IPS-NIHi11 (cell line): ENCODE measurements around the gene SAMM50.

Source experiments
- DNase-seq: peaks from one replicate; pipeline ENCODE4 v3.0.0; 2012; ENCODE audit warnings: mixed read lengths, low spot score

The SAMM50 gene

GRCh38 chr22:43976861-43977795 is 21.9 kb downstream of the SAMM50 start:
- no peak for DNase-seq

DNA sequence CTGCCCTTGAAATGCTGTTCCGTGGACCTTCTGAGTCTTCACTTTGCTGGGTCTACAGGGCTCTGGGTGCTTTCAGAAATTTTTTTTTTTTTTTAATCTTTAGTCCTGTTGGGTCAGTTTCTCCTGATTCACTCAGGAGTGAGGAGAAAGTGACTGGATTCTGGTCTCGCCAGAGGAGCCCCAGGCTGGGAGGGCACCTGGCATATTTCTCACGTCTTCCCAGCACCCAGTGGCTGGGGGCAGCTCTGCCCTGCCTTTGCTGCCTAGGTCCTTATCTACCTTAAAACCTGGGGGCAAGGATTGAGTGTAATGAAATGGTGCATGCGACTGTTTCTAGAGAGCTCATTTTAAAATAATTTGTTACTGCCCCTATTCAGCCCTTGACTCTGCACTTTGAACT is 23.3 kb downstream of the SAMM50 start:
- no peak for DNase-seq

DNA sequence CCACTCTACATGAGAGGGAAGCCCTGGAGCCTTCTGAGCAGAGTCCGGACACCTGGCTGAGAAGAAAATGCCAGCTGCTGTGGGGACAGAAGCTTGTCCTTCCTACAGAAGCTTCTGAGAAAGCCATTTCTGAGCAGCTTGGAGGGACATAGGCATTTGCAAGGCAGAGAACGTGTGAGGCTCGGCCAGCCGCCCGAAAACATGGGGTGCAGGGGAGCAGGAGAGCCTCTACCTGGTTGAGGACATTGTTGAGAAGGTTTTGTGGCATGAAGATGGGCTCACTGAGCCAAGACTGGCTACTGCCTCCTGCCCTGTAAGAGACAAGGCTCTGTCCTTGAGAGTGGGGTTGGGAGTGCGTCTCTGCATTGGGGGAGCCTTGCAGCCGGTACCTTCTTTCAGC is 25.3 kb downstream of the SAMM50 start:
- DNase-seq = no peak

DNA sequence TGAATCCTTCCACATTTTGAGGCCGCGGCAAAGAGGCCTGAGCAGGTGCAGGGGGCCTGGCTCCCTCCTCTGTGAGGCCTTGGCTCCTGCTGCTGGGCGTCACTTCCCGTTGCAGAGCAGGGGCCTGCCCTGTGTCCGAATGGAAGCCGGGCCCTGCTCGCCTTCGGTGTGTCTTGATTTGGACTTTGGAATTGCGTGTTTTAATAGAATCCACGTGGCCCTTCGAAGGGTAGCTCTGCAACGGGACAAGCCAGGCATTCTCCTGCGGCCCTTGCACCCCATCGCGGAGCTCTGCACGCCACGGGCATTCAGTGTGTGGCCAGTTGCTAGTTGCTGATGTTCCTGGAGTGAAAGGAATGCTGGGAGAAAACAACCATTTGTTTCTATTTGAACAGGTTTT is 25.8 kb downstream of the SAMM50 start:
- DNase-seq = no peak

DNA sequence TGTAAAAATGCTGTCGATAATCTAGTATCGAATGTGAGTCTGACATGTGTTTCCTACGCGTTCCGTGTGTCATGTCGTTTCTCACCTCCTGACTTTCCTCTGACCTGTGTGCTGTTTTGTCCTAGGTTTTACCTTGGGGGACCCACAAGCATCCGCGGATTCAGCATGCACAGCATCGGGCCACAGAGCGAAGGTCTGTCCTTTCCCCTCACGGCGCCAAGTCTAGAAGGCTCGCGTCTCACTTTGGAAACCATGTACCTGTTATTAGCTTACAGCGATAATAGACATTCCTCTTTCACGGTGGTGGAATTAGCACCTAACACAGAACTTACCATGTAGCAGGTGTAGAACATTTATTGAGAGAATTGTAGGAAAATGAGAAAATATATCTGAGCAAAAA is 28.6 kb downstream of the SAMM50 start:
- DNase-seq = no peak

GRCh38 chr22:43985532-43985931 is 30.3 kb downstream of the SAMM50 start:
- DNase-seq = no peak

- DNase-seq = no peak
These were observed 33.0 kb downstream of the SAMM50 start for GRCh38 chr22:43988116-43988820.

DNA sequence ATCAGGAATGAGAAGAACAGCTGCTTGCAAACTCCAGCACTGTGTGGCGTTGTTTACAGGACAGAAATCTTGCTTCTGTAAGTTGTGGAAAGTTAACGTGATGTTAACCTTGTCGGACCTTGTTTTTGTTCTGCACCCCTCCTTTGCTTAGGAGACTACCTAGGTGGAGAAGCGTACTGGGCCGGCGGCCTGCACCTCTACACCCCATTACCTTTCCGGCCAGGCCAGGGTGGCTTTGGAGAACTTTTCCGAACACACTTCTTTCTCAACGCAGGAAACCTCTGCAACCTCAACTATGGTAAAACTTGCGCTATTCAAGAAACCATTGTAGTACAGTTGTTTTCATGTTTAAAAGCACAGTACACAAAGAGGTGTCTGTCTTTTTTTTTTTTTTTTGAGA is 33.7 kb downstream of the SAMM50 start:
- DNase-seq = no peak

GRCh38 chr22:43990044-43990443 is 34.8 kb downstream of the SAMM50 start:
- DNase-seq = no peak

DNA sequence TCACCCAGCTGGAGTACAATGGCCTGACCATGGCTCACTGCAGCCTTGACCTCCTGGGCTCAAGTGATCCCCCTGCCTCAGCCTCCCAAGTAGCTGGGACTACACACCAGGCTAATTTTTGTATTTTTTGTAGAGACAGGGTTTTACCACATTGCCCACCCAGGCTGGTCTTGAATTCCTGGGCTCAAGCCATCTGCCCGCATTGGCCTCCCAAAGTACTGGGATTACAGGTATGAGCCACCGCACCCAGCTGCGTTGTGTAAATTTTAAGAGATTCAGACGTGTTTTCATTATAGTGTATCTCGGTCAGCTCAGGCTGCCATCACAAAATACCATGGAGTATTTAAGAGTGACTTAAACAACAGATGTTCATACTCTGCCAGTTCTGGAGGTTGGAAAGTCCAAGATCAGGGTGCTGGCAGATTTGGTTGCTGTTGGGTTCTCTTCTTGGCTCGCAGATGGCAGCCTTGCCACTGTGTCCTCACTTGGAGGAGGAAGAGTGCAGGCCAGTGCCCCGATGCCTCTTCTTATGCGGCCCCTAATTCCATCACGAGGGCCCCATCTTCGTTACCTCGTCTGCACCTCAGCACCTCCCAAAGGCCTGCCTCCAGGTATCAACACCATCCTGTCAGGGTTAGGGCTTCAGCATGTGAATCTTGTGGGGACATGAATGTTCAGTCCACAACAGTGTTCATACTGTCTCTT is 36.2 kb downstream of the SAMM50 start:
- no peak for DNase-seq

GRCh38 chr22:43992331-43992821 is 37.1 kb downstream of the SAMM50 start:
- DNase-seq = no peak

DNA sequence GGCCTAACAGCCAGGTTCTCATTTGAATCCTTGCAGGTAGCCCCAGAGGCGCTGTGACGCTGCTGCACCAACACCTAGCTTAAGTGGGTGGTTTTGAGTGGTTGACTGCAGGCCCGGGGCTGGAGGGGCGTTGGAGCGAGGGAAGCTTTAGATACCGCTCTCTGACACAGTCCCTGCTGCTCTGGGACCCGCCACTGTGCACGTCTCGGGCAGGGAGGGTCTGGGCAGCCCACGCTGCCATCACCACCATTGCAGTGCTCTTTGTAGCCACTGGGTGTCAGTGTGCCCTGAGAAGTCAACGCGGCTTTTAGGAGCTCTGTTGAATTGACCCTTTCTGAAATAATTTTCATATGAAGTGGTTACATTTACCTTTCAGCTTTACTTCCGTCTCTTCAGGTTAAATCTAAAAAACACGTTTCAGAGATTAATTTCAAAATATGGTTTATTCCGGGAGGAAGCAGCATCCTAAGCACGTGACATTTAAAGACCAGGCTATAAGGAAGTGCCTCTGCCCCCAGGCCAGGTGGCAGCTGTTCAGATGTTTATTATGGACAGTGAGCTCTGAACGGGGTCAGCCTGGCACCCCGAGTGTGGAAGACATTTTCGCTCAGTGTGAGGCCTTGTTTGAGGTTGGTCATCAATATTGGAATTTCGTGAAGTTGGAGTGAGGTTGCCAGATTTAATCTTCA is 38.0 kb downstream of the SAMM50 start:
- peak; percentile 91 for DNase-seq

DNA sequence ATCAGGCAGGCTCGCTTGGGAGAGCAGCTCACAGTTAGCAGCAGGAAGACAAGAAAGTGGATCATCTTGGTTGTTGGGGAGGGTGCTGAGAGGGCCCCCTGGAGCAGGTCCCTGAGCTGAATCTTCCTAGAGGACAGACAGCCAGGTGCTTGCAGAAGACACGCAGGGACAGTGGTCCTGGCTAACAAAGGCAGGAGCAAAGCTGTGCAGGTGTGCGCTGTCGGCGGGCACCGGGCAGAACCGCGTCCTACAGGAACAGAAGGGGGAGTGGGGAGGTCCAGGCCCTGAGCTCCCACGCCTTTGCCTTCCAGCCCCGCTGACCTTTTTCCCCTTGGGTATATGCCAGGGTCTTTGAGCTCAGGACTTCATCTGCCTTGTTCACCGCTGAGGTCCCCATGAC is 38.8 kb downstream of the SAMM50 start:
- DNase-seq = no peak

GRCh38 chr22:43994416-43994815 is 39.2 kb downstream of the SAMM50 start:
- no peak for DNase-seq

- no peak for DNase-seq
These were observed 39.9 kb downstream of the SAMM50 start for GRCh38 chr22:43995057-43995685.

DNA sequence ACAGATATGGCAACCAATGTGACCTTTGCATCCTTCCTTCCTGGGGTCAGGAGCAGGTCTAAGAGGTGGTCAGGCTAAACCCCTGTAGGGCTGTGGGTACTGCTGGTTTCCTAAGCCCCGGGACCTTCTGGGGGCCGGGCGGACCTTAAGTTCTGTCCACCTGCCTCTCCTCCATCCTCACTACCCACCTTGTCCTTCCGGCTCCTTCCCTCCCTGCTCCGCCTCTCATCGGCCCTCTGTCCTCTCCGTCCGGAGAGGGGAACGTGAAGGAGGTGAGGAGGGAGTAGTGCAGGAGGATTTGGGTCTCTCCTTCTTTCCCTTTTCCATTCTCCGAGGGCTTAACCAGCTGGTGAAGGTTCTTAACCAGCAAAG is 40.5 kb downstream of the SAMM50 start:
- DNase-seq = no peak

DNA sequence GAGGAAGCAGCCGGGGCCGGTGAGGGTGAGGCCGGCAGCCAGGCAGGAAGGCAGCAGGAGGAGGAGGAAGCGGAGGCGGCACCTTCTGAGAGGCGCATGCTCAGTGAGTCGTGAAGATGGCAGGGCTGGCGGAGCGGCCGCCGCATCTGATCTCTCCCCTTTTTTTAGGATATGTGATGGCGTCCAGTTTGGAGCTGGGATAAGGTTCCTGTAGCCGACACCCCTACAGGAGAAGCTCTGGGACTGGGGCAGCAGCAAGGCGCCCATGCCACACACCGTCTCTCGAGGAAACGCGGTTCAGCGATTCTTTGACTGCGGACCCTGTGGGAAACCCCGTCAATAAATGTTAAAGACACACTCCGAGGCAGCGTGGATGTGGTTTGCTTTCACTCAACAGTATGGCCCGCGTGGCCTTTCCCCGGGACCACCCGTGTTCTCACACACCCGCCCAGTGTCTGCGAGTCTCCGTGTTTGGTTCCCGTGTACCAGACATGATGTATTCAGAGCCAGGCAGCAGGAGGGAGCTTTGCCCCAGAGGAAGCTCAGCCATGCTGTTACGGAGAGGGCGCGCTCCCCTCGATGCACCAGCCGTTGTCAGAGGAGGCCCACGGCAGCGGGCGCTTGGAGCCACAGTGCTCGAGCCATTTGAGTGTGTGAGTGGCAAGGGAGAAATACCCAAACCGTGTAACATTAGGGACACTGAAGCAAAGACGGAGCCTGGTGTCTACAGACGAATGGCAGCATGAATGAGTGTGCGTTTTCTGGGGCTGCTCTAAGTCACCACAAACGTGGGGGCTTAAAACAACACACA is 41.1 kb downstream of the SAMM50 start:
- no peak for DNase-seq

GRCh38 chr22:43996981-43997265 is 41.7 kb downstream of the SAMM50 start:
- peak; percentile 67 for DNase-seq

GRCh38 chr22:43998679-43999264 is 43.5 kb downstream of the SAMM50 start:
- no peak for DNase-seq

DNA sequence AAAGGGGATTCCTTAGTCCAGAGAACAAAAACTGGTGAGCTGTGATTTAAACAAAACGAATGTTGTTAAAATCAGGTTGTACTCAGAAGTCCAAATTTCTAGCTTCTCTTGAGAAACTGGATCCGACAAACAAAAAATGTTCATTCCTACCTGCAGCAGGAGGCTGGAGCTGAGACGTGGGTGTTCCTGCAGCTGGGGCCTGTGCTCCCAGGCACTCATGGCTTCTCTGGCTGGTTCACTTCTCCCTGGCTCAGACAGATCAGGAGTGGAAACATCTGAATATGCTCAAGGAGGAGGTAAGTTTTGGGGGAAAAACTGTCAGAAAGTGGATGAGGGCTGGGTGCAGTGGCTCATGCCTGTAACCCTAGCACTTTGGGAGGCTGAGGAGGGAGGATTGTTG is 44.1 kb downstream of the SAMM50 start:
- no peak for DNase-seq

GRCh38 chr22:44000123-44000522 is 44.9 kb downstream of the SAMM50 start:
- no peak for DNase-seq
